SU-DHL-6 (cell line): ENCODE measurements around the gene SPESP1.

Experiments used
- H2AFZ ChIP-seq: fragments of 200-600 bp; sonication (generic); 2 replicates; pipeline ENCODE4 v1.6.1; 2014; ENCODE audit warnings: low read depth, mild to moderate bottlenecking, moderate library complexity, mixed read lengths, antibody characterized with exemption, low read length; ENCODE audit not compliant: severe bottlenecking
- H3F3A ChIP-seq: fragments of 200-600 bp; shearing (Covaris generic); 2 replicates; pipeline ENCODE4 v1.6.0; 2016; ENCODE audit warnings: antibody characterized with exemption, mild to moderate bottlenecking; ENCODE audit not compliant: insufficient read depth
- H3K27ac ChIP-seq: fragments of 200-600 bp; sonication (generic); 2 replicates; pipeline ENCODE4 v1.5.1; 2016; ENCODE audit warnings: low read depth, mild to moderate bottlenecking, low read length, moderate library complexity, mixed read lengths
- H3K27me3 ChIP-seq: fragments of 200-600 bp; sonication (generic), shearing (Covaris generic); 2 replicates; pipeline ENCODE4 v1.6.0; 2014; ENCODE audit warnings: mild to moderate bottlenecking, low read length
- H3K36me3 ChIP-seq: fragments of 200-600 bp; sonication (generic); 2 replicates; pipeline ENCODE4 v1.6.1; 2014; ENCODE audit warnings: mild to moderate bottlenecking, low read length, mixed read lengths
- H3K4me2 ChIP-seq: fragments of 300-600, 200-600 bp; shearing (Covaris generic), sonication (generic); 2 replicates; pipeline ENCODE4 v1.6.0; 2014; ENCODE audit warnings: low read length, low read depth, mild to moderate bottlenecking; ENCODE audit not compliant: poor library complexity, severe bottlenecking
- H3K4me3 ChIP-seq: fragments of 200-600 bp; sonication (generic); 2 replicates; pipeline ENCODE4 v1.5.1; 2014; ENCODE audit warnings: antibody characterized with exemption, low read length, mild to moderate bottlenecking, mixed read lengths; ENCODE audit not compliant: insufficient read depth, poor library complexity, severe bottlenecking
- H3K79me2 ChIP-seq: fragments of 200-600 bp; sonication (generic); 2 replicates; pipeline ENCODE4 v1.6.1; 2014; ENCODE audit warnings: mild to moderate bottlenecking, low read length, moderate library complexity; ENCODE audit not compliant: insufficient read depth
- H3K9ac ChIP-seq: fragments of 200-600 bp; sonication (generic); 2 replicates; pipeline ENCODE4 v1.7.0; 2014; ENCODE audit warnings: mild to moderate bottlenecking, low read length
- H3K9me2 ChIP-seq: fragments of 200-600 bp; sonication (generic); replicated peaks from 2 replicates; pipeline ENCODE4 v1.6.1; 2014; ENCODE audit warnings: low read length; ENCODE audit not compliant: insufficient read depth
- H3K9me3 ChIP-seq: fragments of 200-600 bp; sonication (generic); 2 replicates; pipeline ENCODE4 v1.6.1; 2014; ENCODE audit warnings: low read length, mixed read lengths; ENCODE audit not compliant: insufficient read depth
- H4K20me1 ChIP-seq: fragments of 200-600 bp; sonication (generic); 2 replicates; pipeline ENCODE4 v1.6.1; 2014; ENCODE audit warnings: low read depth, mild to moderate bottlenecking, antibody characterized with exemption, low read length, moderate library complexity, mixed read lengths
- CTCF ChIP-seq: fragments of 200-600 bp; sonication (generic); IDR thresholded peaks from one replicate; pipeline ENCODE4 v1.5.1; 2017; ENCODE audit warnings: antibody characterized with exemption, mild to moderate bottlenecking, low read length, moderate library complexity; ENCODE audit not compliant: insufficient read depth, poor library complexity, severe bottlenecking
- EZH2phosphoT487 ChIP-seq: fragments of 200-600 bp; sonication (generic), shearing (Covaris generic); conservative IDR thresholded peaks from 2 replicates; pipeline ENCODE4 v1.6.1; 2018; ENCODE audit warnings: mild to moderate bottlenecking, antibody characterized with exemption, low read length, moderate library complexity, mixed read lengths

Gene SPESP1

GRCh38 chr15:68985361-68985891 is 55.1 kb downstream of the SPESP1 start:
- H3K4me2 ChIP-seq = no peak overlapping the region
- H3K79me2 ChIP-seq = no peaks in the 10 kb centered on the region
- no peaks in the 10 kb centered on the region for H3F3A ChIP-seq
- no peaks in the 10 kb centered on the region for H3K27me3 ChIP-seq
- no peaks in the 10 kb centered on the region for H3K36me3 ChIP-seq
- no peak for TF ChIP-seq EZH2phosphoT487
- TF ChIP-seq CTCF = no peak
- no peak overlapping the region for H2AFZ ChIP-seq
- no peak overlapping the region for H3K9ac ChIP-seq
- no peaks in the 10 kb centered on the region for H3K9me3 ChIP-seq
- no peak overlapping the region for H3K4me3 ChIP-seq
- H4K20me1 ChIP-seq = no peaks in the 10 kb centered on the region
- no peaks in the 10 kb centered on the region for H3K9me2 ChIP-seq
- H3K27ac ChIP-seq = no peak overlapping the region

DNA sequence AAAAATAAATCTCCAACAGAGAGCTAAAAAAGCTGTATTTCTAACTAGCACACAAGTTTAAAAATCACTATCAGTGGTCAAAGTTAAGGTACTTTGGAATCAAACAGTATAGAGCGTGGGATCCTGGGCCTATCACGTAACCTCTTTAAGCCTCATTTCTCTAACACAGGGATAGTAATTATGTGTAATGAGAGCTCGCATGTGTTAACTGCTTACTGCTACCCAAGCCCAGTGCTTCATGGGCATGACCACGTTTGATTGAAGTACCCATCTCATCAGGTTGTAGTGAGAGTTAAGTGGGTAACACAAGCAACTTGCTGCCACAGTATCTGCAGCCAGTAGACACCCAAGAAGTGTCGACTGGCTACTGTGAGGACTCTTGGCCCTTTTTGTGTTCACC is 56.0 kb downstream of the SPESP1 start:
- no peak overlapping the region for H3K4me2 ChIP-seq

DNA sequence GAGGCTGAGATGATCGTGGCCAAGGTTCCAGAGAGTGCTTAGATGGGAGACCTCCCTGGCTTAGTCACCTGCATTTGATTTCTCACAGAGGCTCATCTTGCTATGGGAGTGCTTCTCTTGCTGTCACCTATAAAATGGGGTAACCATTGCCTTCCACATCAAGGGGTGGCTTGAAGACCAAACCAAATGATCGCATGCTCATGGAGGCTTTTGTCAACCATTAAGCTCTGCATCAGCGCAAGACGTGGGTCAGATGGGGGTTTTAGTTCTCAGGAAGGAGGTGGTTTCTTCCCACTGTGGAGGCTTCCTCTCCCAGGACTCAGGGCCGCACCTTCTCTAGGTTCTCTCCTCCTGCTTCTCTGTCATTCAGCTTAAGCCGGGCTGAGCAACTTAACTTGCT is 56.8 kb downstream of the SPESP1 start:
- no peak overlapping the region for H3K27ac ChIP-seq
- H3K79me2 ChIP-seq = no peaks in the 10 kb centered on the region
- no peak overlapping the region for H3K4me2 ChIP-seq
- H3K27me3 ChIP-seq = no peaks in the 10 kb centered on the region
- H3K36me3 ChIP-seq = no peaks in the 10 kb centered on the region
- no peaks in the 10 kb centered on the region for H3K9me3 ChIP-seq
- H3K4me3 ChIP-seq = no peak overlapping the region
- no peaks in the 10 kb centered on the region for H4K20me1 ChIP-seq
- H3K9me2 ChIP-seq = no peaks in the 10 kb centered on the region
- H3K9ac ChIP-seq = no peak overlapping the region
- no peaks in the 10 kb centered on the region for H3F3A ChIP-seq
- no peak for TF ChIP-seq CTCF
- no peak for TF ChIP-seq EZH2phosphoT487
- H2AFZ ChIP-seq = no peak overlapping the region

More for the DNA sequence above, 56.0 kb downstream of the SPESP1 start:
- Histone ChIP-seq H3K9me2 (no peaks in the 10 kb centered on the region), H3K4me3 (no peak overlapping the region), H3K9ac (no peak overlapping the region), H3K9me3 (no peaks in the 10 kb centered on the region), H2AFZ (no peak overlapping the region), H3K27ac (no peak overlapping the region), H4K20me1 (no peaks in the 10 kb centered on the region), H3K27me3 (no peaks in the 10 kb centered on the region), H3F3A (no peaks in the 10 kb centered on the region), H3K79me2 (no peaks in the 10 kb centered on the region), H3K36me3 (no peaks in the 10 kb centered on the region)
- TF ChIP-seq EZH2phosphoT487 (no peak), CTCF (no peak)
